Activated T-cell treated with anti-CD3 and anti-CD28 coated beads, Interleukin-2, amount 50 U/mL, for 24 hours (primary cell): Measurements from ENCODE around the gene FOXP4.
A peak's percentile ranks its signal among the peaks of the same experiment; 100 is the strongest.

Experiments
- DNase-seq: peaks from one replicate; pipeline ENCODE4 v3.0.0-alpha.2; 2020
- H3K27ac Mint-ChIP-seq: 2 replicates; pipeline ENCODE4 v1.8.0; 2020; ENCODE audit warnings: mild to moderate bottlenecking, mixed read lengths
- H3K27me3 Mint-ChIP-seq: 2 replicates; pipeline ENCODE4 v1.8.0; 2020; ENCODE audit warnings: mixed read lengths
- H3K36me3 Mint-ChIP-seq: 2 replicates; pipeline ENCODE4 v1.8.0; 2020; ENCODE audit warnings: low read depth, mixed read lengths
- H3K4me1 Mint-ChIP-seq: 2 replicates; pipeline ENCODE4 v1.8.0; 2020; ENCODE audit warnings: low read depth, mixed read lengths
- H3K4me3 Mint-ChIP-seq: 2 replicates; pipeline ENCODE4 v1.8.0; 2020; ENCODE audit warnings: mild to moderate bottlenecking, moderate library complexity, mixed read lengths
- H3K9me3 Mint-ChIP-seq: 2 replicates; pipeline ENCODE4 v1.8.0; 2020; ENCODE audit warnings: mixed read lengths

Gene FOXP4

GRCh38 chr6:41588111-41588510 is 41.9 kb downstream of the FOXP4 start:
- H3K27me3 Mint-ChIP-seq: no peaks in the 10 kb centered on the region
- DNase-seq: no peak
- H3K4me3 Mint-ChIP-seq: no peak overlapping the region
- peaks cover 45% of the 10 kb centered on the region for H3K36me3 Mint-ChIP-seq
- H3K4me1 Mint-ChIP-seq: peaks cover 2% of the 10 kb centered on the region
- no peaks in the 10 kb centered on the region for H3K9me3 Mint-ChIP-seq
- H3K27ac Mint-ChIP-seq: no peak overlapping the region

GRCh38 chr6:41589223-41589622 is 43.0 kb downstream of the FOXP4 start:
- no peak overlapping the region for H3K4me3 Mint-ChIP-seq
- peaks cover 41% of the 10 kb centered on the region for H3K36me3 Mint-ChIP-seq
- no peak for DNase-seq
- no peaks in the 10 kb centered on the region for H3K9me3 Mint-ChIP-seq
- no peak overlapping the region for H3K27ac Mint-ChIP-seq
- peaks cover 2% of the 10 kb centered on the region for H3K4me1 Mint-ChIP-seq
- H3K27me3 Mint-ChIP-seq: no peaks in the 10 kb centered on the region

GRCh38 chr6:41589636-41590622 is 43.7 kb downstream of the FOXP4 start:
- H3K36me3 Mint-ChIP-seq: peaks cover 40% of the 10 kb centered on the region

GRCh38 chr6:41591122-41591521 is 44.9 kb downstream of the FOXP4 start:
- Mint-ChIP-seq H3K4me3 (no peak overlapping the region), H3K36me3 (peaks cover 41% of the 10 kb centered on the region), H3K4me1 (peaks cover 2% of the 10 kb centered on the region), H3K27me3 (no peaks in the 10 kb centered on the region), H3K27ac (no peak overlapping the region), H3K9me3 (no peaks in the 10 kb centered on the region)
- DNase-seq: no peak

More at GRCh38 chr6:41589636-41590622, 43.7 kb downstream of the FOXP4 start:
- Mint-ChIP-seq H3K27me3 (no peaks in the 10 kb centered on the region), H3K9me3 (no peaks in the 10 kb centered on the region), H3K27ac (no peak overlapping the region), H3K4me3 (no peak overlapping the region), H3K4me1 (peaks cover 2% of the 10 kb centered on the region)
- DNase-seq: no peak

DNA sequence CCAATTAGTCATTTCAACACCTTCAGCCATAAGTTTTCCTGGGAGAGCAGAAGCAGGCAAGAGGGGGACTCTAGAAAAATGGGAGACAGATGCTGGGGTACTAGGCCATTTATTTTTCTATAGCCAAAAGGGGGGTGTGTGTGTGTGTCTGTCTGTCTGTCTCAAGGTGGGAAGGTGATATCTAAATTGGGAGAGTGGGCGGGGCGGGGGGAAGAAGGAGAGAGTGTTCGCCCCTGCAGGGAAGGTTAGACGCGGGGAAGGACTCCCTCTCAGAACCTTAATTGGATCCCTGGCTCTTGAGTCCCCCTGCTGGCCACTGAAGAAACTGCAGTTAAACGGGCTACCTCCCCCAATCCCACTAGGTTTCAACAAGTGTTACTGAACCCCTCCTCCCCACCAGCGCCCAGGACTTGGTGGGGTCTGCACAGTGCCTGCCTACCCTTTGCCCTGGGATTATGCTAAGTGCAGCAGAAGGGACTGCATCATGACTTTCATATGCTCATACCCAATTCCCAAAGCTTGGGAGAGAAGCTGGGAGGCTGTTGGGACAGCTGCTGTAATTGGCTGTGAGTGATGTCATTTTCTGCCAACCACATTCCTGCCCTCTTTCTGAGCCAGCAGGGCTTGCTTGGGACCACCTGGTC is 45.8 kb downstream of the FOXP4 start:
- Mint-ChIP-seq H3K27me3 (no peaks in the 10 kb centered on the region), H3K27ac (no peak overlapping the region), H3K4me3 (no peak overlapping the region), H3K9me3 (no peaks in the 10 kb centered on the region), H3K4me1 (peaks cover 2% of the 10 kb centered on the region), H3K36me3 (peaks cover 47% of the 10 kb centered on the region)
- peak; percentile 87 for DNase-seq

- Mint-ChIP-seq H3K9me3 (no peaks in the 10 kb centered on the region), H3K4me1 (peaks cover 2% of the 10 kb centered on the region), H3K36me3 (peaks cover 43% of the 10 kb centered on the region), H3K4me3 (no peak overlapping the region), H3K27me3 (no peaks in the 10 kb centered on the region), H3K27ac (no peak overlapping the region)
- DNase-seq: no peak
Measured at GRCh38 chr6:41593406-41593805, 47.2 kb downstream of the FOXP4 start.

- H3K27me3 Mint-ChIP-seq: no peaks in the 10 kb centered on the region
- no peak for DNase-seq
- peaks cover 2% of the 10 kb centered on the region for H3K4me1 Mint-ChIP-seq
- H3K27ac Mint-ChIP-seq: no peak overlapping the region
- H3K4me3 Mint-ChIP-seq: no peak overlapping the region
- H3K9me3 Mint-ChIP-seq: no peaks in the 10 kb centered on the region
- peaks cover 42% of the 10 kb centered on the region for H3K36me3 Mint-ChIP-seq
Measured at GRCh38 chr6:41593839-41594238, 47.7 kb downstream of the FOXP4 start.

DNA sequence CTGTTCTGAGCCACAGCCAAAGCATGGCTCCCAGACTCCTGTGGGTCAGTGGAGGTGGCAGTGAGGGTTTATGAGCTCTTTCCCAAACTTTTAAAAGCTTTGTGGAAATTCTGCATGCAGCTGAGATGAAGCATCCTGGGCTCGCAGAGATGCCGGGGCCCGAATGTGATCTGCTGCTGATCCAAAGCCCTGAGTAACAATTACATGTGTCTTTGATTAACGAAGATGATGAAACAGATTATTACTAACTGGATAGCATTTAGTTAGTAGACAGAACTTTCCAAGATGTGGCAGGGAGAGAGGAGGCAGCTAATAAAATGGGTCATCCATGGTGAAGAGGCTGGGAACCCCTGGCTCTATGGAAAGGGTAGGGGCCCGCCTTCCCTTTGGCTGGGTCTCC is 48.1 kb downstream of the FOXP4 start:
- H3K4me1 Mint-ChIP-seq: peaks cover 2% of the 10 kb centered on the region
- H3K27ac Mint-ChIP-seq: no peak overlapping the region
- no peak overlapping the region for H3K4me3 Mint-ChIP-seq
- no peaks in the 10 kb centered on the region for H3K9me3 Mint-ChIP-seq
- H3K27me3 Mint-ChIP-seq: no peaks in the 10 kb centered on the region
- peaks cover 42% of the 10 kb centered on the region for H3K36me3 Mint-ChIP-seq
- DNase-seq: no peak

- Mint-ChIP-seq H3K4me1 (peaks cover 2% of the 10 kb centered on the region), H3K27me3 (no peaks in the 10 kb centered on the region), H3K36me3 (peaks cover 44% of the 10 kb centered on the region), H3K4me3 (no peak overlapping the region), H3K9me3 (no peaks in the 10 kb centered on the region), H3K27ac (no peak overlapping the region)
- DNase-seq: no peak
Measured at GRCh38 chr6:41594766-41595165, 48.6 kb downstream of the FOXP4 start.

DNA sequence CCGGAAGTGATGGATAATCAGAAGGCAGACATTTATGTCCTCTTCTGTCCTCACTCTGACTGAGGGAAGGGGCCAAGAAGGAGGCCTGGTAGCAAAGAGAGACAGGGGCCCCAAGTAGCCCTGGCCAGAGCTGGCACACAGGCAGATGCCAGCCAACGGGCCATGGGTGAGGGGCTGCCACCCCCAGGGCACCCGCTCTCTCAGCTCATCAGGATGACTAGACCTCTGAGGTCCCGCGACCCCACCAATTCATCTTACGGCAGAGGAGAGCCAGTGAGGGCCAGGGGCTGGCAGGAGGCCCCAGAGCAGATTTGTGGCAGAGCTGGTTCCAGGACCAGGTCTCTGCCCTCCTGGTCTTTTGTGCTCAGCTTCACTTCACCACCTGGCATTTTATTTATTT is 49.0 kb downstream of the FOXP4 start:
- Mint-ChIP-seq H3K4me1 (peaks cover 2% of the 10 kb centered on the region), H3K9me3 (no peaks in the 10 kb centered on the region), H3K27ac (no peak overlapping the region), H3K27me3 (no peaks in the 10 kb centered on the region), H3K4me3 (no peak overlapping the region), H3K36me3 (peaks cover 41% of the 10 kb centered on the region)
- no peak for DNase-seq

DNA sequence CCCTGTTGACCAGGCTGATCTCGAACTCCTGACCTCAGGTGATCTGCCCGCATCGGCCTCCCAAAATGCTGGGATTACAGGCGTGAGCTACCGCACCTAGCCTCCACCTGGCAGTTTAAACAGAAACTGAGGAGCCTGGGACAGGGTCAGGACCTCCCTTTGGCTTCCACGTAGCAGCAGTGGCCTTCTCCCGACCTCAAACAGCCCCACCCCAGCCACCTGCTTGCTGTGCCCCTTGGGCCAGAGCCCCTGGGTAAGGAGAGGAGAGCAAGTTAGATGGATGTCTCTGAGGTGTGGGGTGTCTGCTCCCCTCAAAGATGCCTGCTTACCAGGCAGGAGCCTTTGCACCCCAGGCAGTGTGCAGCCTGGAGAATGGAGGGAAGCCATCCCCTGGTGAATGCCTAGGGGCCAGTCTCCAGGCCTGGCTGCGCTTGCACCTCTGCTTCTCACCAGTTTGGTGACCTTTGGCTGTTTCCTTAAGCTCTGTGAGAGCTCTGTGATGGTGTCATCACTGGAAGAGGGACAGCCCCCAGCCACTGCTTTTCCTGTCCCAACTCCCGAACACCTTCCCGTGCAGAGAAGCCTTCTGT is 50.0 kb downstream of the FOXP4 start:
- DNase-seq: no peak
- H3K27me3 Mint-ChIP-seq: no peaks in the 10 kb centered on the region
- no peaks in the 10 kb centered on the region for H3K9me3 Mint-ChIP-seq
- H3K27ac Mint-ChIP-seq: no peak overlapping the region
- no peak overlapping the region for H3K4me3 Mint-ChIP-seq
- peaks cover 38% of the 10 kb centered on the region for H3K36me3 Mint-ChIP-seq
- peaks cover 2% of the 10 kb centered on the region for H3K4me1 Mint-ChIP-seq

- H3K27ac Mint-ChIP-seq: no peak overlapping the region
Measured at GRCh38 chr6:41596807-41597206, 50.6 kb downstream of the FOXP4 start.

DNA sequence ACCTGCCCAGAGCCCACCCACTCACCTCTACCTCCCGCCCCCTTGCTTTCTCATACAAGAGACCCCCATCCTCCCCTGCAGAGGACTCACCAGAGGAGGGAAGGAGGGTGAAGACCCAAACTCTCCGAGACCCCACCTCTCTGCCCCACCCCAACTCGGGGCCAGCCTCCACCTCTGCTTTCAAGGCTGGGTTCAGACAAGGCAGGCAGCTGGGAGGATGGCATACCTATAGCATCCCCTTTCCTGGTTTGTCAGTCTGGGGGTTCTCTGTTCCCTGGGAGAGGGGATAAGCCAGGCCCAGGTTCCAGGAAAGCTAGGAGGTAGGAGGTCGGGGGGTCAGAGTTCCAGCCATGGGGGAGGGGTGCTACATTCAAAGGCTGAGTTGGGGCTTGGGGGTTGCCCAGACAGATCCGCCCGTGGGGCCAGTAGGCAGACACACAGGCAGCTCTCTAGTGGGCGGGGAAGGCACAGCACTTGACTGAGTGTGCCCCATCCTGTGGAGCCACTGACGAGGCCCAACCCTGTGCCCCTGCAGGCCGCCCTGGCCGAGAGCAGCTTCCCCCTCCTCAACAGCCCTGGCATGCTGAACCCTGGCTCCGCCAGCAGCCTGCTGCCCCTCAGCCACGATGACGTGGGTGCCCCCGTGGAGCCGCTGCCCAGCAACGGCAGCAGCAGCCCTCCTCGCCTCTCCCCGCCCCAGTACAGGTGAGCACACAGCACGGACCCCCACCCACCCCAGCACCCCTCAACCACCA is 51.2 kb downstream of the FOXP4 start:
- no peaks in the 10 kb centered on the region for H3K4me1 Mint-ChIP-seq
- peaks cover 29% of the 10 kb centered on the region for H3K36me3 Mint-ChIP-seq
- DNase-seq: peak; percentile 22
- H3K27ac Mint-ChIP-seq: no peak overlapping the region
- H3K9me3 Mint-ChIP-seq: no peaks in the 10 kb centered on the region
- H3K27me3 Mint-ChIP-seq: peaks cover under 1% of the 10 kb centered on the region
- H3K4me3 Mint-ChIP-seq: no peak overlapping the region

More at GRCh38 chr6:41596807-41597206, 50.6 kb downstream of the FOXP4 start:
- H3K27me3 Mint-ChIP-seq: no peaks in the 10 kb centered on the region
- DNase-seq: peak; percentile 7
- H3K4me1 Mint-ChIP-seq: peaks cover 1% of the 10 kb centered on the region
- H3K36me3 Mint-ChIP-seq: peaks cover 33% of the 10 kb centered on the region
- no peak overlapping the region for H3K4me3 Mint-ChIP-seq
- H3K9me3 Mint-ChIP-seq: no peaks in the 10 kb centered on the region

GRCh38 chr6:41598670-41599014 is 52.5 kb downstream of the FOXP4 start:
- Mint-ChIP-seq H3K36me3 (peaks cover 25% of the 10 kb centered on the region), H3K4me3 (no peak overlapping the region), H3K9me3 (no peaks in the 10 kb centered on the region), H3K27ac (no peak overlapping the region), H3K4me1 (peaks cover 7% of the 10 kb centered on the region), H3K27me3 (peaks cover 7% of the 10 kb centered on the region)
- DNase-seq: no peak
